GM12873 (cell line): Measurements from ENCODE around the gene VPS72.
A peak's percentile ranks its signal among the peaks of the same experiment; 100 is the strongest.

Experiments
- TF ChIP-seq, protein P1 (sequence below): IDR thresholded peaks from 2 replicates; pipeline ENCODE4 v1.5.1; 2012; ENCODE audit warnings: low read depth, mild to moderate bottlenecking, moderate library complexity, low read length, control low read depth; ENCODE audit not compliant: insufficient read depth; ENCODE audit errors: missing control alignments

Gene VPS72

GRCh38 chr1:151142411-151143056, 47.5 kb downstream of the VPS72 start:
- TF ChIP-seq, protein P1, sequence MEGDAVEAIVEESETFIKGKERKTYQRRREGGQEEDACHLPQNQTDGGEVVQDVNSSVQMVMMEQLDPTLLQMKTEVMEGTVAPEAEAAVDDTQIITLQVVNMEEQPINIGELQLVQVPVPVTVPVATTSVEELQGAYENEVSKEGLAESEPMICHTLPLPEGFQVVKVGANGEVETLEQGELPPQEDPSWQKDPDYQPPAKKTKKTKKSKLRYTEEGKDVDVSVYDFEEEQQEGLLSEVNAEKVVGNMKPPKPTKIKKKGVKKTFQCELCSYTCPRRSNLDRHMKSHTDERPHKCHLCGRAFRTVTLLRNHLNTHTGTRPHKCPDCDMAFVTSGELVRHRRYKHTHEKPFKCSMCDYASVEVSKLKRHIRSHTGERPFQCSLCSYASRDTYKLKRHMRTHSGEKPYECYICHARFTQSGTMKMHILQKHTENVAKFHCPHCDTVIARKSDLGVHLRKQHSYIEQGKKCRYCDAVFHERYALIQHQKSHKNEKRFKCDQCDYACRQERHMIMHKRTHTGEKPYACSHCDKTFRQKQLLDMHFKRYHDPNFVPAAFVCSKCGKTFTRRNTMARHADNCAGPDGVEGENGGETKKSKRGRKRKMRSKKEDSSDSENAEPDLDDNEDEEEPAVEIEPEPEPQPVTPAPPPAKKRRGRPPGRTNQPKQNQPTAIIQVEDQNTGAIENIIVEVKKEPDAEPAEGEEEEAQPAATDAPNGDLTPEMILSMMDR: no peak

- TF ChIP-seq, protein P1: no peak
Observed at GRCh38 chr1:151137789-151138188, 52.2 kb downstream of the VPS72 start.

- TF ChIP-seq, protein P1: peak; percentile 11
Observed at GRCh38 chr1:151135433-151136385, 54.3 kb downstream of the VPS72 start.

DNA sequence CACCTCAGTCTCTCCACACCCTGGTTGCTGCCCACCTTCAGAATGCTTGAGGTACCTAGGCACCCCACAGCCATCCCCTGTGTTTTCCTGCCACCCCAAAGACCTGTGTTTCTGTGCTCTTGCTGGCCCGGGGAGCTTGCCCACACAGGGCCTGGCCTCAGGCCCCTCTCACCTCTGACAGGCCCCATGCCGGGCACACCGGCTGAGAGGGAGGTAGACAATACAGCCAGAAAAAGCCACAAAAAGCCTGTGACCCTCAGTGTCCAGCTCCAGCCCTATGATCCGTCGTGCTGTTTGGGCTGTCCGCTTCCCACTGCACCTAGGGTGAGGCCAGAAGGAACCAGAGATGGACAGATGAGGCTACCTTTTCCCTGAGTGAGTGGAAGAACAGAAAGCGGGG, 55.0 kb downstream of the VPS72 start:
- TF ChIP-seq, protein P1: no peak

DNA sequence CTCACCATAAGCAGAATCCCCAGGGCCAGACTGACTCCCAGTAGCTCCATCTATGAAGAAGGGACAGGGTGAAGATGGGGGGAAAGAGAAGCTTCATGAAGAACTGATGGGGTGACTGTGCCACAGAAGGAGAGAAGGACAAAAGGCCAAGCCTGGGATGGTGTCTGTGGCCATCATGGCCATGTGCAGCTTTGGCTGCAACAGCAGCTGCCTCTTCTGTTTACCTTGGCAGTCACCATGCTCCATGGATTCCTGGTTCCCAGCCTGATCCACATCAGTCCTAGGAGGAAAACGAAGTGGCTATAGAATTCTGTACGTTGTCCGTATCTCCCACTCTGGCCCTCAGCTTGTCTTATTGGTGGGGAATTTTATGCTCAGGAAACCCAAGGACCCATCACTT, 55.6 kb downstream of the VPS72 start:
- TF ChIP-seq, protein P1: no peak

DNA sequence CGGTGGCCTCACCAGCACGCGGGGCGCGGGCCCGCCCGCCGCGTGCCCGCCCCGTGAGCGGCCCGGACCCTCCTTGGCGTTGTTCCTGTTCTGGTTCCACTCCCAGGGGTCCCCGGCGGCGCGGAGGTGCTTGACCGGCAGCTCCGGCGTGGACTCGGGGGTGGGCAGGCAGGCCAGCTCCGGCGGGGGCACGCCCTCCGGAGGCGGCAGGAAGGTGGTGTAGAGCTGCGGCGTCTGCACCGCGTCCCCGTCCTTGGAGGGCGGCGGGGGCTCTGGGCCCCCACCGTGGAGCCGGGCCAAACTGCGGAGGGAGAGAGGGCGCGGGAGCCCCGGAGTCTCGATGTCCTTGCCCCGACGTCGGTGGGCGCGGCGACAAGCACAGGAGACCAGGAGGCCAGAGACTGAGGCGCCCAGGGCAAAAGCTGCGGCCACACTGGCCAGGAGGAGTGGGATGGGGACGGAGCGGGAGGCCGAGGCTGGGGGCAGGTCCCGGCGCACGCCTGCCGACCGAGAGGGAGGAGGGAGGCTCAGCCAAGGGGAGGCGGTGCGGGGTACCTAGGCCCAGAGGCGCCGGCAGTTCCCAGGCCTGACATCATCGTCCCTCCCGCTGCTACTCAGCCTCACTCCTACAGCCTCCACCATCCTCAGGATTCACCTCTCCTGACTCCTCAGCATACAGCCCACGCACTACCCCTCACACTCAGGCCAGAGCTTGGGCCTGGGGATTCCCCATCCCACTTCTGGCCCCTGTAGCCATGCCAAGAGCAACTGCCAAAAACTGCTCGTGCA, 56.8 kb downstream of the VPS72 start:
- TF ChIP-seq, protein P1: no peak
